GM18511 (cell line): Measurements from ENCODE around the gene CAMKV.

Experiments used
- ATAC-seq: cut with Tn5 transposase; IDR thresholded peaks from one replicate; pipeline ENCODE4 v1.9.1; 2021; ENCODE audit warnings: mild to moderate bottlenecking, moderate library complexity; ENCODE audit not compliant: unreplicated experiment

Gene CAMKV

DNA sequence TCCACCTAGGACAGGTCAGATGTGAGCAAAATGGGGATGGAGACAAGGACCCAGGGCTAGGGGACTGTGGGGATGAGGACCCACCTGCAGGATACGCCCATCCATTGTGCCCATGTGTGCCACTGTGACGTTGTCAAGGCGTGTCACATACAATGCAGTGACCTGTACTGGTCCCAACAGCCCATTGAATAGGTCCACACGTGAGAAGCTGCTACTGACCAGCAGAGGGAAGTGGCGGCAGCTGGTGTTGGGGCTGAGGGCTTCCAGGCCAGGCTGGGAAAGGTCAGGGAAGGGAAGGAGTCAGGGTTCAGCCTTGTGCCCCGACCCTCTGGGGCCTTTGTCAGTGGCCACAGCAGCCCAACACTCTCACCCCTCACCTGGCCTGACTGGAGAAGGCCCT is 29.3 kb upstream of the CAMKV start:
- no peak for ATAC-seq

DNA sequence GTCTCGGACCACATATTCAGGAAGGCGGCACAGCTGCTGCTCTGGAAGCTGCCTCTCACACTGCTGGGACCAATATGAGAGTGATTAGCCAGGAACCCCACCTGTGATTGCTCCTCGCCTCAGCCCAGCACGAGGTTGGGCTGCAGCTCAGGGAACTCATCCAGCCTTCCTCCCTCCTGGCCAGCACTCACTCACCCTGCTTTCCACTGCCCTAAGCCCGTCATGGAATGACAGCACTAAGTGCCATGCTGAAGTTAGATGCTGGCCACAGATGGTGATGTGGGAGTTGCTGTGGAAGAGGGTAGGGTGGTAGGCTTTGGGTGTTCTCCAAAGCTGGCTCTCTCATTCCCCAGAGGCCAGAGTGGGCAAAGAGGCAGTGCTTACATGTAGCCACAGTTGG is 26.6 kb upstream of the CAMKV start:
- ATAC-seq: no peak

- ATAC-seq: no peak
These were observed 26.1 kb upstream of the CAMKV start for GRCh38 chr3:49895791-49896190.

DNA sequence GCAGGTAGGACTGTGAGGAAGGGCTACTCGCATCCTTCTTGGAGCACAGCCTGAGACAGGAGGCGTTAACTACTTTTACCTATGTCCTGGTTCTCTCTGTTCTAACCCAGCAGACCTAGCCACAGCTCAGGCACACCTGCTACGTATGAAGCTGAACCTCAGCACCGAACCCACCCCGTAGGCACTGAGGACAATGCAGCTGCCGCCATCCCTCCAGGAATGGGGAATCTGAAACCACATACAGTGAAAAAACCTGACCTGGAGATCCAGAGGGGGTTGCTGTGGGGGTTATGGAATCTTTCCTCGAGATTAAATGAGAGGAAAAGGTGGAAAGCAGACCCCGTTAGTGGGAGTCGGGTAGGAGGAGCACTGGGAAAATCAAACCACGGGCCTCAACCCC is 19.6 kb upstream of the CAMKV start:
- no peak for ATAC-seq

GRCh38 chr3:49886922-49887265 is 17.2 kb upstream of the CAMKV start:
- no peak for ATAC-seq

DNA sequence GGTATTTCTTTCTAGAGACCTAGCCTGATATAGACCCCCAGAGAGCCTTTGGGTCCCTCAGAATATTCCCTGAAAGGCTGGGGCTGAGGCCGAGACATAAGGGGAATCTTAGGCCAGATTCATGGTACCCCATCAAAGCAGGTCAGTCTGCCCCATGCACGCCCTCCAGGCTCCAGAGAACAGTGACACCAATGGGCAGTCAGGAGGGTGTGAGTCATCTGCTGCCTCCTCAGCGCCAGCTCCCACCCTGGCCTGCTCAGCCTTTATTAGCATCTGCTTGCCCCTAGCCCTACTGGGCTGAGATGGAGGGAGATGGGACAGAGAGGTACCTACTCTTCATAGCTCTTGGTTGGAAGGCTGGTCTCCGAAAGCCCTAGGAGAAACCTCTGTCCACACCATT is 14.3 kb upstream of the CAMKV start:
- ATAC-seq: no peak

DNA sequence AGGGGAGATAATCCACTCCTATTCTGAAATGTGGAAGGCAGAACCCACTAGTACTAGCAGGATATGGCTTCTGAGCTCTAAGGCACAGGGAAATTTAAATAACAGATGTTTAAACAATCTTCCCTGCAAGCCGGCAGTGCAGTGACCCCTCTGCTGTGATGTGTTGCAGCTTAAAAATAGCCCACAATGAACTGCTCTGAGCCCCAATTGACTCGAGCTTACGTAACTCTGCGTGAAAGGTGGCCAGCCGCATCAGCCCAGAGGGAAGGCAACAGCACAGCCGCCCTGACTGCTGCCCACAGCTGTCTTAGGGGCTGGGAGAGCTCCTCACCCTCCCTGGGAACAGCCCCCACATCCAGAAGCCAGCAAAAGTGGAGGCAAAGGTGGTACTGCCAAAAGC is 12.5 kb upstream of the CAMKV start:
- no peak for ATAC-seq

DNA sequence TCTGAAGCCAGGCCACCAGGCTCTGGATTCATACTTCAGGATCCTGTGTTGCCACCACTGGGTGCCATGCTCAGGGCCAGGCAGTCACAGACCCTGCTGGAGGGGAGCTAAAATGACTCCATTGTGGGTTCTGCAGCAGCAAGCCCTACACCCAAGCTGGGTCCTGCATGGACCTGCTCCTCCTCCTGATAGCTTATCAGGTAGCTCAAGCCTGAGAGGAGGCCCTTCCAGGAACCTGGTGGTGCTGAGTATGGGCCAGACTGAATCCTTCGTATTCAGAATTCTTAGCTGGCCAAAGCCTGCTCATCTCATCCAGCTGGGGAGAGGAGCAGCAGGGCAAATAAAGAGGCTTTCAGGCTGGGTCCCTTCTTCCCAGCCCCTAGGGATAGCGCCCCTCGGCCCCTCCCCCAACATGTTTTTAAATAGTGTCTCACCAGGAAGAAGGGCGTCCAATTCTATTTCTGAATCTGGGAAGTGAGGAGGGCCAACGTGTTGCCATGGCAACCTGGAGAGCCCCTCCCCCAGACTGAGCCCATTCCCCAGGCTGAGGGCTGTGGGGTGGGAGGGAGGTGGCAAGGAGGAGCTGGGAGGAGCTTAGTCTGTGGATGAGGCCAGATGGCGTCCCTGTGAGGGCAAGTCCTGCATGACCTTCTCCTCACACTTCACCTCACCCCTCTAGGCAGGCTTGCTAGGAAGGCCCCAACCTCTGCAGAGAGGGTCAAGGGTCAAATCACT is 11.0 kb upstream of the CAMKV start:
- ATAC-seq: no peak

- no peak for ATAC-seq
These were observed 10.0 kb upstream of the CAMKV start for GRCh38 chr3:49879721-49880120.

DNA sequence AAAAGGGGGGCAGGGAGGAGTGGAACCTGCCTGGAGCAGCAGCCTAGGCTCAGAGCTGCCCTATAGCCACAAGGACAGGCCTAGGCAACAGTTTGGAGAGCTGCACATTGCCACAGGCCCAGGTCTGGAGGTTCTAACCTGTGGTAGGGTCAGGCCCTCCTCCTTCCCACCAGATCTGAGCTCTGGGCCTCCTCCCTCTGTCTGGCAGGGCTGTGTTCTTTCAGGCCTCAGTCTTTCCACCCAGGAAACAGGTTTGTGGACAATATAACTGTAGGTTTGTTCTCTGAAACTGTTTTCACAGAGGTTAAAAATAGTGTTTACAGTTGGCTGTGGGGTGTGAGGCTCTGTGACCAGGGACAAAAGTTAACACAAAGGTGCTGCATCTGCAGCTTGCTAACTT is 9.0 kb upstream of the CAMKV start:
- no peak for ATAC-seq

- ATAC-seq: no peak
These were observed 8.0 kb upstream of the CAMKV start for GRCh38 chr3:49877716-49878115.

DNA sequence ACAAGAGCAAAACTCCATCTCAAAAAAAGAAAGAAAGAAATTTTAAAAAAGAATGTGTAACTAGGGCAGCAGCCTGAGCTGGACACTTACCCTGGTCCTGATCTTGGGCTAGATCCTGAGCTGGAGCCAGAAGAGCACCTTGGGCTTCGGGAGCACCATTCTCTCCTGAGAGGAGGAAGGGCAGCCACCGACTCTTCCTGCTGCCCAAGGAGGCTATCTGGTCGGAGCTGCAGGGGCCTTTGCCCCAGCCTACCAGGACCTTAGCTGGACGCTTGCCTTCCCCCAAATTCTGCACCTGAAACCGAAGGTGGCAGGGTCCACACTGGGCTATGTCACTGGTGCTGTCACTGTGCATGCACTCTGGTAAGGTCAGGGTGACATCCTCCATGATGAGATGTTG is 6.9 kb upstream of the CAMKV start:
- no peak for ATAC-seq

GRCh38 chr3:49873623-49874022 is 3.9 kb upstream of the CAMKV start:
- no peak for ATAC-seq

DNA sequence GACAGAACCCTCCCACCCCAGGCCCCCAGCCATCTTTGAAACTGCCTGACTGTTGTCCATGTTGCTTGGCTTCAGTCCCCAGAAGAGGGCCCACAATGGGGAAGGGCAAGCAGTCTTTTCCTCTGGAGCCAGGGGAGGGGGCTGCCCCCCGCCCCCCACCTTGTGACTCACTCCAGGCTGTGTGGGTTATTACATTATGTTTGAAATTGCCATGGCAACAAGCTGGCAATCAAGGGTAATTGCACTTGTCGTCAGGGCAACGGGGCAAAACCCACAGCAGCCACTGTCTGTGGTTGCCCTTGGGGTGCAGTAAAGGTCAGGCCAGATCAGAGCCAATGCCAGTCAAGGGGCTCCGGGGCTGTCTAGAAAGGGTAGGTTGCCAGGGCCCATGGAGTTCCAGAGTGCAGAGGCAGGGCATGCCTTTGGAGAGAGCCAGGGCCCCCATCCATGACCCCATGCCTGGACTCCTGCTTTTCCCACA is 3.1 kb upstream of the CAMKV start:
- ATAC-seq: no peak

- no peak for ATAC-seq
These were observed 1.9 kb upstream of the CAMKV start for GRCh38 chr3:49871531-49872153.

GRCh38 chr3:49868862-49869466 is 742 bp downstream of the CAMKV start:
- no peak for ATAC-seq

DNA sequence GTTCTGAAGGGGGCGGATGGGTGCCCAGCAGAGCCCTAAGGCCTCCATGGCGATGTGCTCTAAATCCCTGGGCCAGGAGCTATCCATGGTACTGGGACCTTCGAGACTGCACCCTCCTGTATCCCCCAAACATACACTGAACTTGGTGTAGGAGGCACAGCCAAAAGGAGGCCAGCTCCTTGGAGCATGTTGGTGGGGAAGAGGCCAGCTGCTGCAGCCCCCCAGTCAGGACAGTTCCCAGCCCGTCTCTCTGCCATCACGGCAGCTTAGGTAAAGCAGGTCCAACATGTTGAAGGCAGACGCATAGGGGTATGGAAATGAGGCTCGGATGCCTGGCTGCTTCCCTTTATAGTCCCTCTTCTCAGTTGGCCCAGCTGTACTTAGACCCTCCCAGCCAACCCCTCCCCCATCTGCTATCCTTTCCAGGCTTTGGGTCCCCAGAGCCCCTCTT is 1.8 kb downstream of the CAMKV start:
- no peak for ATAC-seq

- ATAC-seq: no peak
These were observed 2.3 kb downstream of the CAMKV start for GRCh38 chr3:49867400-49867799.

DNA sequence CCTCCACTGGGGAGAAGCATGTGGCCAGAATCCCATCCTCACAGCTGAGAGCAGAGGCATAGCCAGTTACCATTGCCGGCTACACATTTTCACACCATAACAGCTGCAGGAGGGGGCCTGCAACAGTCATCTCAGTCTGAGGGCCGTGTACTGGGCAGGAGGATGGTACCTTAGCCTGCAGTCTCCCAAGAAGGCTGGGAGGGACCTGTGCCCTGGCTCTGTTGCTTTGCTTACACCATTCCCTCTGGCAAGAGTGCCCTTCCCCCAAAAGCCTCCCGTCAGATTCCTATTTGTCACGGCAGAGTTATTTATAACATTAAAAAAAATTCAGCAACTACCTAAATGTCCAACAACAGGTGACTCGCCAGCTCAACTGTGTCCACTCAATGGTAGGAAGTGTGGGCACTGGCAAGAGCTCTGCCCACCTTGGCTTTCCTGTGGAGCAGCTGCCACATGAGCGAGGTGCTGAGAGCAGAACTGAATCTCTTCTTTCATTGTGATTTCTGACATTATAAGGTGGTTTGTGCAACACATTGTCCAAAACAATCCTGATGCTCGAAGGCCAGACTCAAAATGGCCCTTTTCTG is 4.4 kb downstream of the CAMKV start:
- no peak for ATAC-seq

DNA sequence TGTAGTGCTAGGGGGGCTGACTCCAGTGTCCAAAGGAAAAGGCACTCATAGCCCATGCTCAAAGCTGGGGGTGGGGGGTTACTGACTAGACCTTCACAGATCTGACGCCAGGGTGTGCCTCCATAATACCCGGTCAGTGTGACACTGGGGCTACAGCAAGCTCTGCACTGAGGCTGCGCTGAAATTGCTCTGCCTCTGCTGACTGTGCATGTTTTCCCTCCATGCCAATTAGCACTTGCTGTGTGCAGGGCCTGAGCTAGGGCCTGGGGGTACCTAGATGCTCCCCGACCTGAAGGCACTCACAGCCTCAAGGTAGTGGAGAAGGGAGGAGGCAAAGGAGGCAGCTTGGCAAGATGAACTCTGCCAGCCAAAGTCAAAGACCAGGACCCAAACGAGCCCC is 5.2 kb downstream of the CAMKV start:
- no peak for ATAC-seq

DNA sequence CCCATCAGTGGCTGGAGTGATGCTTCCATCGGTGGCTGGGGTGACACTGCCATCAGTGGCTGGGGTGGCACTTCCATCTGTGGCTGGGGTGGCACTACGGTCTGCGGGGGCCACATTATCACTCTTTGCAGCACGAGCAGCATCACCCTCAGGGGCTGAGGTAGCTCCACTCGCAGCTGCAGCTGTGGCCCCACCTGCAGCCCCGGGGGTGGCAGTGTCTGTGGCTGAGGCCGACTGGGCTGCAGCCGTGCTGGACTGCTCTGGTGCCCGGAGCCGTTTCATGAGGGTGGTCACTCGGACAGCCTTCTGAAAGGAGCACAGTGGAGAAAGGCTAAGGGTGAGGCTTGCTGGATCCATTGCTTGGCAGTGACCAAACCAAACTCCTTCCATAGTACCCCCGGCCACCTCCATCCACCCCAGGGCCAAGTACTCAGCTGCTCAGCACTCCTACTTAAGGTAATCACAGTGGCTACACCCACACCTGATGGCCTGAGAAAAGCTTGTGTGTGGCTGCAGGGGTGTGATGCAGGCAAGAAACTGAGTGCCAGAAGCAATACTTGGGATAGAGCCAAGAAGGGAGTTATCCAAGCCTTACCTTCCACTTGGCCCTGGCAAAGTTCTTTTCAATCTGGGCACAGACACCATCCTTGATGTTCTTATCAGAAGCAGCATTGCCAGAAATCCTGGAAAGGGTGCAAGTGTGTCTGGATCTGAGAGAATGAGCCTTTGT is 10.0 kb downstream of the CAMKV start:
- ATAC-seq: no peak
